ENCODE data around the gene C19orf53.

DNA sequence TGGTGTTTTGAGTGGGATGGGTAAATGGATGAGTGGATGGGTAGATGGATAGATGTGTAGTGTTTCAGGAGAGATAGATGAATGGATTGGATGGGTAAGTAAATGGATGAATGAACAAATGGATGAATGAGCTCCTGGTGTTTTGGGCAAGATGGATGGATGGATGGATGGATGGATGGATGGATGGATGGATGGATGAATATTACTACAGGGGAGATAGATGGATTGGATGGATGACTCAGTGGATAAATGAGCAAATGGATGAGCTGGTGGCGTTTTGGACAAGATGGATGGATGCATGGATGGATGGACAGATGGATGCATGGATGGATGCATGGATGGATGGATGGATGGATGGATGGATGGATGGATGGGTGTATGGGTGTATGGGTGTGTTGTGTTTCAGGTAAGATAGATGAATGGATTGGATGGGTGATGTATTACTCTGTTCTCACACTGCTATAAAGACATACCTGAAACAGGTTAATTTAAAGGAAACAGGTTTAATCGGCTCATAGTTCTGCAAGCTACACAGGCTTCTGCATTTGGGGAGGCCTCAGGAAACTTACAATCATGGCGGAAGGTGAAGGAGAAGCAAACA is 33.3 kb downstream of the C19orf53 start:
- TF ChIP-seq POLR2A (IDR thresholded peaks at IDR 0.05; ENCODE audit: low read length) (no peak), GATA1 (IDR thresholded peaks at IDR 0.05; ENCODE audit: low read depth, low read length) (no peak)

All from erythroblast (primary cell).